Fibroblast of peridontal ligament (primary cell): Measurements from ENCODE around the gene DNAJB1.
"Not testable (repeated sequence)": the region's sequence is repeated elsewhere in the genome, so short reads cannot be mapped to it uniquely, and the experiment has no call there.

Experiments used
- DNase-seq: peaks from one replicate; pipeline ENCODE4 v3.0.0-alpha.2; 2010; ENCODE audit errors: extremely low read depth

The DNAJB1 gene

DNA sequence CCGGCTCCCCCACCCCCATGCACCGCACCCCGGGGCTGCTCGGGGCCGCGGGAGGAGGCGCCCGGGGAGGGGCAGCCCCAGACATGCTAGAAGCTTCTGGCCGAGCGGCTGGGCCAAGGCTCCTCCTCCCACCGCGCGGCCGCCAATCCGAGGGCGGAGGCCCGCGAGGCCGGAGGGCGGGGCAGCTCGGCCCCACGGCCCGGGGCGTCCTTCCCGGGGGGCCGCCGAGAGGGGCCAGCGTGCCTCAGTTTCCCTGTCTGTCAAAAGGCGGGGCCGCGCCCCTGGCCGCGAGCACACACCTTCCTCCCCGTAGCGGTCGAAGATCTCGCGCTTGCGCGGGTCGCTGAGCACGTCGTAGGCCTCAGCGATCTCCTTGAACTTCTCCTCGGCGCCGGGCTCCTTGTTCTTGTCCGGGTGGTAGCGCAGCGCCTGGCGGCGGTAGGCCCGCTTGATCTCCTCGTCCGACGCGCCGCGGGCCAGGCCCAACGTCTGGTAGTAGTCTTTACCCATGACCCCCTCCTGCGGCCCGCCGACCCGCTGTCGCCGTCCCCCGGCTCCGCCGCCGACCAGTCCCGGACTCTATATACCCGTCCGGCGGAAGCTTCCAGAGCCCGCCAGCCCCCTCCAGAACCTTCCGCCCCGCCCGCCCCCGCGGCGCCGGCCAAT, at the start of gene DNAJB1:
DNAJB1 (minus strand) TSS at position 558 of the 666 bp plus-strand sequence; CDS start at position 510, 48 bp downstream.
- DNase-seq, result peak; percentile 64

DNA sequence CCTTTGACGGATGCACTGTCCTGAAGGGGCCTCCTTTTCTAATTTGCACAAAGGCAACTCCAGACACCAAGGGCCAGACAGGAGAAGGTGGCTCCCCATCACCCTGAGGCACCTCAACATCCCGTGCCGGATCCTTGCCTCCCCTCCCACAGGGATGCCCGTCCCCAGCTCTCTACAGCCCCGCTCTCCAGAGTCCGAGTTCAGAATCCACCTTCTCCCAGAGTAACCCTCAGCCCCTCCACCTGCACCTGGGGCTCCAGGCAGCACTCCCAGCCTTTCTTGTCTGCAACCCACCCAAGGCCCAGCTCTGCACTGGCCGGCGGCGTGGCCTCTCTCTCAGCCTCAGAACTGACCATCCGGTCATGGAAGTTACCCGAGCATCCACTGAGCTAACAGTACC, 48.9 kb upstream of the DNAJB1 start:
- DNase-seq, result no peak

DNA sequence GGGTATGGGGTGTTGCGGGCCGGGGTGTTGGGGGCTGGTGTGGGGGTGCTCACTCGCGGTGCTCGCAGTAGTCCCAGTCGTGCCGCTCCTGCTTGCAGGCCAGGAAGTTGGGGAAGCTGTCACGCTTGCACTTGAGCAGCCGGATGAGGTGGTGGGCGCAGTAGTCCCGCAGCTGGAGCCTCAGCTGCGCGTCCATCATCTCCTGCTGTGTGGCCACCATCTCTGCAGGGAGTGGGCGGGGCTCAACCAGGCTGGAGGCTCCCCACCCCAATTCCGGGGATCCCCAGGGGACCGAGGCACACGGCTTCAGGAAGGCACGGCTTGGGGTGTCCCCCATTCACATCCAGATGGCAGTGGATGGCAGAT, 48.5 kb upstream of the DNAJB1 start:
- no peak for DNase-seq

DNA sequence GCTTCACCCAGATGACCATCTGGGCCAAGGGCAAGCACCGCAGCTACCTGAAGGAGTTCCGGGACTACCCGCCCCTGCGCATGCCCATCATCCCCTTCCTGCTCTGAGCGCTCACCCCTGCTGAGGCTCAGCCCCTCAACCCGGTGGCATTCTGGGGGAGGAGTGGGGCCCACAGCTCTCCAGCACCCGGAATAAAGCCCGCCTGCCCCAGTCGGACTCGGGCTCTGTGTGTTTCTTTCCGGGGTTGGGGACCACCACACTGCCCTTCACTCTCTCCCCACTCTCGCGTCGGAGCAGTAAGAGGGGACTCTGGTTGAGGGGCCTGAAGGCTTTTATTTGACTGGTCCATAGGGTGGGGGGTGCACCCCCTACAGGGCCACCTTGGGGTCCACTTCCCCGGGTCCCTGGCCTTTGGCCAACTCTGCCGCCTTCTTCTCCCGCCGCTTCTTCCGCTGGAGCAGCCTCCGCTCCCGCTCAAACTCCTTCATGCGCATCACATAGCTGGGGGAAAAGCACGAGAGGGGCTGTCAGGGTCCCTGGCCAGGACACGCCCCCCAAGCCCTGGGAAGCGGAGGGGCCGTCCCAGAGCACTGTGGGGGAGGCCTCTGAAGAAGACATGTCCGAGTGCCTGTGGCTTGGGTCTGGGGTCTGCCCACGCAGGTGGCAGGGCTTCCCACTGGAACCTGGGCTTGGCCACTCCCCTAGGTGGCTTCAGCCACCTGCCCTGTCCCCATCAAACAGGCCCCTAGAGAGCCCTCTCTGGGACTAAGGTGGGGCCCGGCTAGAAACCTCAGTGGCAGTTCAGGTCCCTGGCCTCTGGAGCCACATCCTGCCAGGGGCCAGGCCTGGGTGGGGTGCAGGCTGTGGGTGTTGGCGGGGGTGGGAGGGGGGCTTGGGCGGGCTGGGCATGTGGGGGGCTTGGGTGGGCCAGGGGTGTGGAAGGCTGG, 47.8 kb upstream of the DNAJB1 start:
- DNase-seq, result no peak

DNA sequence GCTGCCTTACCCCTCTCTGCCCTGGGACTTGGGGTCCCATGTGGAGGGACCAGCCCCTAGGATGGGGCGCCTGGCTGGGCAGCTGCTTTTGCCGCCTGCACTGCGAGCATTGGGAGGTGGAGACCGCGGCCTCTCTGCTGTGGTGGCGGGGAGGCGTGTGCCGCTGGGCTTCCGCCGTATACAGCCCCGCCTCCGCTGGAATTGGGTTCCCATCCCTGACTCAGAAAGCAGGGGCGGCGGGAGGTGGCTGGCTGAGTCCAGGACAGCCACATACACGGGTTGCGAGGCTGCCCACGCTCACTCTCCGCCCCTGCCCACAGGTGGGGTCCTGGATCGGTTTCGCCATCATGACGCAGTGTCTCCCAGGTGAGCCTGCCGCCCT, 47.1 kb upstream of the DNAJB1 start:
- DNase-seq, result no peak

DNA sequence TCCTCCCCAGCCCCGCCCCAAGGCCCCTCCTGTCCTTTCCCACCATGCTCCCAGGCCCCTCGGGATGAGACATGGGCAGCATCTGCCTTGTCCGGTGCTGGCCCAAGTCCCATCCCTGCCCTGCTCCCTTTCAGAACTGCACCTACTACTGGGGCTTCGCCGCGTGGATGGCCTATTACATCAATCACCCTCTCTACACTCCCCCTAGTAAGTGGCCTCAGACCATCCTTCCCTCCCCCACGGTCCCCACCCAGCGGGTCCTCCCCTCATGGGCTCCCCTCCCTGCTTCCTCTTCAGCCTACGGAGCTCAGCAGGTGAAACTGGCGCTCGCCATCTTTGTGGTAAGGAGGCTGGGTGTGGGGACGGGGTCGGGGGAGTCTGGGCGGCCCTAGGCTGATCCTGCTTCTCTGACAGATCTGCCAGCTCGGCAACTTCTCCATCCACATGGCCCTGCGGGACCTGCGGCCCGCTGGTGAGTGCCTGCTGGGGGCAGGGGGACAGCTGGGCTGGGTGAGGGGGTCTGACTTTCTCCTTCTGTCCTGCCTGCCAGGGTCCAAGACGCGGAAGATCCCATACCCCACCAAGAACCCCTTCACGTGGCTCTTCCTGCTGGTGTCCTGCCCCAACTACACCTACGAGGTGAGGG, 46.6 kb upstream of the DNAJB1 start:
- DNase-seq, result not testable (repeated sequence)

DNA sequence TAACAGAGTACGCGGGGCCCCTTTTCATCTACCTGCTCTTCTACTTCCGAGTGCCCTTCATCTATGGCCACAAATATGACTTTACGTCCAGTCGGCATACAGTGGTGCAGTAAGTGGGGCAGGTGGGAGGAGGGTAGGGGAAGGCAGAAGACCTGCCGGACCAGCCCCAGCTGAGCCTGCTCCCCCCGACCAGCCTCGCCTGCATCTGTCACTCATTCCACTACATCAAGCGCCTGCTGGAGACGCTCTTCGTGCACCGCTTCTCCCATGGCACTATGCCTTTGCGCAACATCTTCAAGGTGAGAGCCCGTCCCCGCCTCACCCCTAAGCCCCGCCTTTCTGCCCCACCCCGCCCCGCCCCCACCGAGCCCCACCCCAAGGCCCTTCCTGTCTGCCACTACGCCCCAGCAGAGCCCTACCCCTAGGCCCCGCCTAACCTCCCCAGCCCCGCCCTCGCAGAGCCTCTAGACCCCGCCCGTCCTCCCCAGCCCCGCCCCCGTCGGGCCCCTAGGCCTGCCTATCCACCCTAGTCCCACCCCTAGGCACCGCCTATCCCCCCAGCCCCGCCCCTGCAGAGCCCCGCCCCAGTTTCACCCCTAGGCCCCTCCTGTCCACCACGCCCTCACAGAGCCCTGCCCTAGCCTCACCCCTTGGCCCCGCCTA, 45.9 kb upstream of the DNAJB1 start:
- DNase-seq, result no peak

DNA sequence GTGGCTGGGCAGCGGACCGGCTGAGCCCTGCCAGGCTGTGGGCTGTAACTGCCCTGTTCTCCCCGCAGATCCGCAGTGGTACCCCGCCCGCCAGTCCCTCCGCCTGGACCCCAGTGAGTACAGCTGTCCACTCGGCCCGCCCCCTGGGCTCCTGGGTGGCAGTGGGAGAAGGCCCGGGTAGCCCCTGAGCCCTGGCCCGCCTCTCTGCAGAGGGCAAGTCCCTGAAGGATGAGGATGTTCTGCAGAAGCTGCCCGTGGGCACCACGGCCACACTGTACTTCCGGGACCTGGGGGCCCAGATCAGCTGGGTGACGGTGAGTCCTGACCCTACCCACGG, 45.4 kb upstream of the DNAJB1 start:
- DNase-seq, result no peak

DNA sequence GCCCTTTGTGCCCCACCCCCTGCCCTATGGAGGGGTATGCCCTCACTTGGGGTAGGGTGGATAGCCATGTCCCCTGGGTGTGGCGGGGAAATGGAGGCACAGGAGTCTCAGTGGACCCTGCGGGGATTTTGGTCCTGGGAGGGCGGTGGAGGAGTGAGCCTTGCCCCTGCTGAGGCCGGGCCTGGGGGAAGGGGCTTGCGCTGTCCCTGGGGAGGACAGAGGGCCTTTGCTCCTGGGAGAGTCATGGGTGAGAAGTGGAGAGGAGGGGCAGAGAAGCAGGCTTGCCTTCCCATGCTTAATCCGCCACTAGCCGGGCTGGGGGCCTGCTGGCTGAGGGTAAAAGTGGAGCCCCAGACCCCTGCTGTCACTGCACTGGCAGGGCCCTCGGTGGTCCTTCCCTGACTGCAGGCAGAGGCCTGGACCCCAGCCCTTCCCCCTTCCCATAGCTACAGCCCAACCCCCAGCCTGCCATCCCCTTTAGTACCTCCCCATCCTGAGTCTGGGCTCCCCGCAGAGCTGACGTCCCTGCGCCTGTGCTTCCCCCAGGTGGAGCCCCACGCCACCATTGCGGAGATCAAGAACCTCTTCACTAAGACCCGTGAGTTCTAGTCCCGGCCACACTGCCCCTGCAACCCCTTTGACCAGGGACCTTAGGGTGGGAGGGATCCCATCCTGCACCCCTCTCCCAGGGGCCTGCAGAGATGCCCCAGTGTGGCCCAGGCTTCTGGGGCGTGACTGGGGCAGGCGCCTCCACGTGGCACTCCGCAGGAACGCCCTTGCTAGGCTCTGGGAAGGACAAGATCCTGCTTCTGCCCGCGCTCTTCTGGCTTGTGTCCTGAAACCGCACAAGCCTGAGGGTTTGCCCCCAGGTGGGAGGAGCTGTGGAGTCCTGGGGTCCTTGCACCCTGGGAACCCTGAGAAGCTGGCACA, 44.7 kb upstream of the DNAJB1 start:
- DNase-seq, result no peak

DNA sequence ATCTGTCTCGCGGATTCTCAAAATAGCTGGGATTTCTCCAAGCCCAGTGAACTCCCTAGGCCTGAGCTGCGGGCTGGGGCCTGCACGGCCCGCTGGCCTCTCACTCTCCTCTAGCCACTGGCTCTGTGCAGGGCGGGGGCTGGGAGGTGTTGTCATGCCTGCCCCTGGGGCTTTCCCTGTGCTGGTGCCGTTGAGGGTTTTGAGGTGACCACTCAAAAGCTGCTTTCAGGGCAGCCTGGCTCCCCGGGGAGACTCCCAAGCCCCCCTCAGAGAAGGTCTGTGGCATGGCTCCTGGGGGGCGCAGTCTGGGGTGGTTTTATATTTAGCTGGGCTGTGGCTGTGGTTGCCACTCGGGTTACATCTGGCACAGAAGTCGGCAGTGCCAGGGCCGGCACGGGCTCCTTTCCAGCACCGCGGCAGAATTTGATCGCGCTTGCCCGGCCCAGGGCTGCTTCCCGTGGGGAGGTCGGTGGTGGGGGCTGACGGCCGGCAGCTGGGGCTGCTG, 43.7 kb upstream of the DNAJB1 start:
- peak; percentile 72 for DNase-seq

DNA sequence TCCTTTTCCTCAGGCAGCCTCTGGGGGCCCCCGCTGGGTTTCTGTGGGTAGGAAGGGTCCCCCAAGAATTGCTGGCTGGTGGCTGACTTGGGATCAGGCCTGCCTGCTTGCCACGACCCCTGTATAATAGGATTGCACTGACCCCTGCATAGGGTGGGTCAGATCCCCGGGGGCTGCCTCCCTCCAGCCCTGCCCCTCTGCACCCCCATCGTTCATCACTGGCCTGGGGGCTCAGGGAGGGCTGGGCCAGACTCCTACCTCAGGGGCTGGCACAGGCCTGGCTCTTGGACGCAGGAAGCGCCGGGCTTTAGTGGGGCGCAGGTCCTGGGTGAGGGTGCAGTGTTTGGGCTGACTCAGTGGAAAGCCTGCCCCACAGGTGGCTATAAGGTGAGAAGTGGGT, 43.1 kb upstream of the DNAJB1 start:
- DNase-seq, result no peak

DNA sequence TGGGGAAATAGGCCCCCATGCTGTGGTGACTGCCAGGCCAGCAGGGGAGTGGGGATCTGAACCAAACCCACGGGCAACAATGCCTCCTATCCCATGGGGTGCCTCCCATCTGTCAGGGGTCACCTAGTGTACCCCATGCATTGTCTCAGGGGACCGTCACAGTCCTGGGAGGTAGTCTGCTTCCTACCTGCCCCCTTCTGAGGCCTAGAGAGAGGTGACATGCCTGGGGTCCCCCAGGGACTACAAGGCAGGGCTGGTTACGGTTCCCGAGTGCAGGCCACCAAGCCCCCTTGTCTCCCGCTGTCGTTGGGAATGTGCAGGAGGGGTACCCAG, 42.5 kb upstream of the DNAJB1 start:
- DNase-seq, result no peak

DNA sequence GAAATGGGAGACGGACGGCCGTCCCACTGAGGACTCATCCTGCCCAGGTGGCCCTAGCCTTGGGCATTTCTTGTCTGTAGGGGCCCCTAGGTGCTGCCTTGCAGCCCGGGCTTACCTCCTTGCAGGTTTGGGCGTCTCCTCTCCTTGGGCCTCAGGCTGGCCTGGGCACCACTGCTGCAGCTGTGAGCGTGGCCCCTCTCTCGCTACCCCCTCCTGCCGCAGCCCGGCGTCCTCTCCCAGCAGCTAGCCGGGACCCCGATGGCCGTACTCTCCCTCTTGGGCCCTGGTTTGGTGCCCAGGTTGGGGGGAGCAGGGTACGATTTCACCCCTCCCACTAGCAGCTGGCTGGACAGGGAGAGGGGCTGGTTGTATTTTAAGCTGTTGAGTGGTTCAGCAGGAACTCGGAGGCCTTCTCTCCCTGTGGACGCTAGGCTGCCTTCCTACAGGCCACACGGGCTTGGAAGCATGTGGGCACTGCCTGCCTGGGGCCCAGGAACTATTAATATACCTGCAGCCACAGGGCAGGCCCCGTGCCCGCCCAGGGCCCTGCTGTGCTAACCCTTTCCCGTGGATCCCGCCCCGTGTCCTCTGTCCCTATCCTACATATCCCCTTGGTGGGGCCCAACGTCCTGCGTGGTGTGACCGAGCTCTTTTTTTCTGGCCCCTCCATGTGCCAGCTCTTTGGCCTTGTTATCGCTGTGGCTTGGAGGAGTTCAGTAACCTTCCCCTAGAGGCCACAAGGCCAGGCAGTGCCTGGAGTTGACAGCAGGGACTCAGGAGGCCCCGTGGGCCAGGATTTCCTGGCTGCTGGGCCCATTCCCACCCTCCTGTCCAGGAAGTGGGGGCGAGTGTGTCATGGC, 41.9 kb upstream of the DNAJB1 start:
- DNase-seq, result no peak

DNA sequence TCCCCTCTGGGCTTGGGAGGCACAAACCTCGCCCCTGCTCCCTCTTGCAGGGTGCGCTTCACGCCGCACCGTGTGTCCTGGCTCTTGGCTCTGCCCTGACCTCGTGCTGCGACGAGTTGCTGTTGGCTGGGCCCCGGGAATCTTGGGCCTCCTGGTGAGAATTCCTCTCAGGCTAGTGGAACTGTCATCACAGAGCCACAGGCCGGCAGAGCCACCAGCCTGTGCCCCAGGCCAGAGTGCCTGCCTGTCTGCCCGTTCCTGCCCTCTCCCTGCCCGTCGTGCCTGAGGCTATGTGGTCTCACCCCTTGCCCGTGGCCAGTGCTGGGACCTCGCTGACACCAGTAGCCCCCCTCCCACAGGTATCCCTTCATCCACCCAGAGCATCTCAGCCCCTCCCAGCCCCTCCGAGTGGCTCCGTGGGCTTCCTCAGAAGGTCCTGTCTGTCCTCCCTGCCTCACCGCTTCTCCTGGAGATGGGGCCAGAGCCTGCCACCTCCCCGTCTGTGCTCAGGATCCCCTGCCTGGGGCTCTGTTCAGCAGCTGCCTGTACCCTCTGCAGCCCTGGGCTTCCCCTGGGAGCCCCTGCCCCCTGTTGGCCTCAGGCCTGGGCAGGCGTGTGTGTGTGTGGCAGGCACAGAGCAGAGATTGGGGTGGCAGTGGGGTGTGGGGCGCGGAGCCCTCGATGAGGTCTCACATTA, 40.3 kb upstream of the DNAJB1 start:
- no peak for DNase-seq

DNA sequence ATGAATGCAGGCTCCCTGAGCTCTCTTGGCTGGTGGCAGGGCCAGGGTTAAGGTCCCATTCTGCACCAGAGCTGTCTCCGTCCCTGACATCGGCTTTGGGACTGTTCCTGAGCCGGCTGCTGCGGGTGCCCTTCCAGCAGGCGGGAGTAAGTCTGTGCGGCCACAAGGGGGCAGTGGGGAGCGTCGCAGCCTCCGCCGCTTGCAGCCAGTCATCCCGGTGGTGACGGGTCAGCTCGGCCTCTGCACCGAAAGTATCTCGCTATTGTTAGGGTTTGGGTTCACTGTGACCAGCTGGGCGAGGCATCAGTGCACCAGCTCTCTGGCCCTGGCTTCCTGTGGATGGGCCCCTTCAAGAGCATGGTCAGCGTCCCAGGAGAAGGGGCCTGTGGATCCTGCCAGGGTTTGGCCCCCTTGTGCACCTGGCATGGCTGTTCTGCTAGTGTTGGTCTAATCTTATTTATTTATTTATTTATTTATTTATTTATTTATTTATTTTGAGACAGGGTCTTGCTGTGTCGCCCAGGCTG, 38.5 kb upstream of the DNAJB1 start:
- peak; percentile 78 for DNase-seq

DNA sequence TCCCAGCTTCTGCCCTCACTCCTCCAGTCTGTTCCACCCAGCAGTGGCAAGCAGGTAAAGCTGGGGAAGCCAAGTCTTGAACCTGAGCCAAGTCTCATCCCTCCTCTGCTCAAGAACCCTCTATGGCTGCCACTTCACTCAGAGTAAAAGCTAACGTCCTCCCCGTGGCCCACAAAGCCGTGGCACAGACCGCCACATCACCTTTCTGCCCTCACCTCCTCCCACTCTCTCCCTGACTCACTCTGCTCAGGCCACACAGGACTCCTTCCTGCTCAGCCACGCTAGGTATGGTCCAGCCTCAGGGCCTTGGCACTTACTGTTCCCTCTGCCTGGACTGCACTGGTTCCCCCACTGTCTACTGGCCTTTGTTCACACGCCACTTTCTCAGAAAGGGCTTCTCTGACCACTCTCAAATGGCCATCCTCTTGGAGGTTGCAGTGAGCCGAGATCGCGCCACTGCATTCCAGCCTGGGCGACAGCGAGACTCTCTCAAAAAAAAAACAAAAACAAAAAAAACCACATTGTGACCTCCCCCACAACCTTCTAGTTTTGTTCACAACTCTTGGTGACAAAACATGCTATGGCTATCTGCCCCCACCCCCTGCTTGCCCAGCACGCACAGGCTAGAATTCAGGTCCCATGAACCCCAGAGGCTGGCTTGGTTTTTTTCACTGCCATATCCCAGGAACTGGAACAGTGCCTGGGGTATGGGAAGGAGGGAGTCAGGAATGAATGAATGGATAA, 37.9 kb upstream of the DNAJB1 start:
- DNase-seq, result no peak

DNA sequence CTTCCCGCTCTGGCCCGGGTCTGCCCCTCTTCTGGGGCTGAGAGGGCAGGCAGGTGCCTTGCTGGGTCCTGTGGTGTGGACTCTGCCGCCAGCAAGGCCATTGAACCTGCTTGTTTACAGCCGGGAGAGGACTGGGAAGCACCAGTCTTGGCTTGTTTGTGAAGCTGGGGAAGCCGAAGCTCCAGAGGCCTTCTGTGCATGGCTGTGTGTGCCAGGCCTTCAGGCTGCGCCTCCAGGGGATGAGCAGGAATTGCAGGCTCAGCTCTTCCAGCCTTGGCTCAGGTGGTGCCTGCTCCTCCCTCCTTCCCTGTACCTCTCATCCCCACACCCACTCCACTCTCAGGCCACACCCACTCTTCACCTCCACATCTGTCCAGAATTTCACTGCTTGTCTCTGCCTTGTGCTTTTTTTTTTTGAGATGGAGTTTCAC, 36.2 kb upstream of the DNAJB1 start:
- no peak for DNase-seq

DNA sequence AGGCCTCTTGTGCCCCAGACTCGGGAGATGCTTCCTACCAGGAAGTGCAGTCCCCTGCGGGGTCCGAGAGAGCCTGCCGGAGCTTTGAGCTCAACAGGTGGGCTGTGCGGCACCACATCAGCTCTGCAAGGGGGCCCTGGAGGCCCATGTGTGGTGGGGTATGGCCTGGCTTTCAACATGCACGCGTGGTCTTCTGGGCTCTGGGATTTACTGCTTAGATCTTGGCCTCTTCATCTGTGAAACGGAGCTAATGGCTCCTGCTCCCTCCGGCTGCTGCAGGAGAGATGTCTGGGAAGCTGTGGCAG, 35.7 kb upstream of the DNAJB1 start:
- no peak for DNase-seq
